MM.1S (cell line): ENCODE data around the gene SPATS2.

ENCODE experiments used
- CTCF ChIP-seq: fragments of 300-600 bp; sonication (generic); IDR thresholded peaks from 2 replicates; pipeline ENCODE4 v1.5.1; 2016; ENCODE audit warnings: antibody characterized with exemption, low read length, mixed read lengths
- EZH2 ChIP-seq: fragments of 300-600 bp; sonication (generic); optimal IDR thresholded peaks from 2 replicates; pipeline ENCODE3; 2017; ENCODE audit warnings: low read depth, mild to moderate bottlenecking, antibody characterized with exemption, low read length, mixed read lengths

GRCh38 chr12:49400304-49400703, 33.0 kb downstream of the SPATS2 start:
- TF ChIP-seq CTCF = no peak
- no peak for TF ChIP-seq EZH2
